NB4 (cell line): ENCODE results near the gene CSMD2.

Experiments
- CTCF ChIP-seq: IDR thresholded peaks from one replicate; pipeline ENCODE4 v1.5.1; 2012; ENCODE audit warnings: low read depth, low read length
- MAX ChIP-seq: IDR thresholded peaks from 2 replicates; pipeline ENCODE4 v1.6.1; 2011; ENCODE audit warnings: low read depth, low read length
- POLR2A ChIP-seq: IDR thresholded peaks from 2 replicates; pipeline ENCODE4 v1.6.1; 2011; ENCODE audit warnings: mild to moderate bottlenecking; ENCODE audit not compliant: insufficient read length; ENCODE audit errors: extremely low read depth

GRCh38 chr1:33758698-33759097 is 406.3 kb downstream of the CSMD2 start:
- TF ChIP-seq CTCF (no peak), POLR2A (no peak), MAX (no peak)
